GM21737 (cell line): ENCODE results near the gene WWOX.
A peak's percentile ranks its signal among the peaks of the same experiment; 100 is the strongest.

Source experiments
- ATAC-seq: cut with Tn5 transposase; IDR thresholded peaks from one replicate; pipeline ENCODE4 v1.9.1; 2021; ENCODE audit warnings: mild to moderate bottlenecking, moderate library complexity; ENCODE audit not compliant: unreplicated experiment

The WWOX gene

GRCh38 chr16:78946556-78946955 lies 847.1 kb downstream of the WWOX start:
- no peak for ATAC-seq

GRCh38 chr16:78950768-78951167 lies 851.3 kb downstream of the WWOX start:
- no peak for ATAC-seq

GRCh38 chr16:78952630-78953029 lies 853.2 kb downstream of the WWOX start:
- no peak for ATAC-seq

- no peak for ATAC-seq
Measured at GRCh38 chr16:78953526-78953925, 854.1 kb downstream of the WWOX start.

- no peak for ATAC-seq
Measured at GRCh38 chr16:78955206-78955605, 855.8 kb downstream of the WWOX start.

- no peak for ATAC-seq
Measured at GRCh38 chr16:78956859-78957258, 857.4 kb downstream of the WWOX start.

- no peak for ATAC-seq
Measured at GRCh38 chr16:78957317-78958100, 858.1 kb downstream of the WWOX start.

- ATAC-seq = no peak
Measured at GRCh38 chr16:78961464-78961863, 862.0 kb downstream of the WWOX start.

- peak; percentile 87 for ATAC-seq
Measured at GRCh38 chr16:78962457-78962929, 863.0 kb downstream of the WWOX start.

GRCh38 chr16:78967948-78968347 lies 868.5 kb downstream of the WWOX start:
- no peak for ATAC-seq

GRCh38 chr16:78969721-78970120 lies 870.3 kb downstream of the WWOX start:
- no peak for ATAC-seq

GRCh38 chr16:78970650-78971049 lies 871.2 kb downstream of the WWOX start:
- no peak for ATAC-seq

GRCh38 chr16:78972006-78972405 lies 872.6 kb downstream of the WWOX start:
- ATAC-seq = no peak

GRCh38 chr16:78972986-78973385 lies 873.5 kb downstream of the WWOX start:
- ATAC-seq = no peak

GRCh38 chr16:78976212-78976611 lies 876.8 kb downstream of the WWOX start:
- no peak for ATAC-seq

- ATAC-seq = no peak
Measured at GRCh38 chr16:78980825-78981224, 881.4 kb downstream of the WWOX start.

GRCh38 chr16:78982096-78982744 lies 882.8 kb downstream of the WWOX start:
- ATAC-seq = no peak

GRCh38 chr16:78984324-78984723 lies 884.9 kb downstream of the WWOX start:
- no peak for ATAC-seq

GRCh38 chr16:78984887-78985464 lies 885.5 kb downstream of the WWOX start:
- no peak for ATAC-seq

- ATAC-seq = no peak
Measured at GRCh38 chr16:78985716-78986605, 886.5 kb downstream of the WWOX start.

GRCh38 chr16:78987666-78988065 lies 888.2 kb downstream of the WWOX start:
- ATAC-seq = no peak
